ENCODE data around the gene RIOX2.
"Not testable (repeated sequence)": the region's sequence is repeated elsewhere in the genome, so short reads cannot be mapped to it uniquely, and the experiment has no call there.

Gene RIOX2

GRCh38 chr3:97950360-97950759 is 21.9 kb downstream of the RIOX2 start:
- DNase-seq: no peak

GRCh38 chr3:97949743-97950142 is 22.5 kb downstream of the RIOX2 start:
- DNase-seq: peak; percentile 39

GRCh38 chr3:97949110-97949485 is 23.1 kb downstream of the RIOX2 start:
- DNase-seq: no peak

- DNase-seq: no peak
These were observed 23.7 kb downstream of the RIOX2 start for GRCh38 chr3:97948351-97949109.

- DNase-seq: peak; percentile 97
These were observed 29.3 kb downstream of the RIOX2 start for GRCh38 chr3:97942801-97943546.

GRCh38 chr3:97940034-97940433 is 32.2 kb downstream of the RIOX2 start:
- no peak for DNase-seq

- DNase-seq: no peak
These were observed 32.8 kb downstream of the RIOX2 start for GRCh38 chr3:97939401-97939800.

- no peak for DNase-seq
These were observed 33.8 kb downstream of the RIOX2 start for GRCh38 chr3:97938444-97938843.

GRCh38 chr3:97937205-97937604 is 35.0 kb downstream of the RIOX2 start:
- DNase-seq: no peak

GRCh38 chr3:97935842-97936241 is 36.4 kb downstream of the RIOX2 start:
- DNase-seq: no peak

- no peak for DNase-seq
These were observed 37.1 kb downstream of the RIOX2 start for GRCh38 chr3:97934980-97935695.

- no peak for DNase-seq
These were observed 39.8 kb downstream of the RIOX2 start for GRCh38 chr3:97932387-97932801.

- no peak for DNase-seq
These were observed 41.0 kb downstream of the RIOX2 start for GRCh38 chr3:97931218-97931617.

GRCh38 chr3:97930018-97930417 is 42.2 kb downstream of the RIOX2 start:
- no peak for DNase-seq

- DNase-seq: no peak
These were observed 43.2 kb downstream of the RIOX2 start for GRCh38 chr3:97928986-97929385.

- no peak for DNase-seq
These were observed 44.5 kb downstream of the RIOX2 start for GRCh38 chr3:97927704-97928103.

- DNase-seq: no peak
These were observed 54.3 kb downstream of the RIOX2 start for GRCh38 chr3:97917813-97918536.

- no peak for DNase-seq
These were observed 55.7 kb downstream of the RIOX2 start for GRCh38 chr3:97916576-97916975.

- DNase-seq: no peak
These were observed 57.8 kb downstream of the RIOX2 start for GRCh38 chr3:97914388-97914787.

GRCh38 chr3:97911459-97911858 is 60.8 kb downstream of the RIOX2 start:
- no peak for DNase-seq

GRCh38 chr3:97910931-97911351 is 61.3 kb downstream of the RIOX2 start:
- no peak for DNase-seq

GRCh38 chr3:97910236-97910831 is 61.9 kb downstream of the RIOX2 start:
- DNase-seq: not testable (repeated sequence)

- not testable (repeated sequence) for DNase-seq
These were observed 62.4 kb downstream of the RIOX2 start for GRCh38 chr3:97909830-97910229.

Measured in DMS79 (cell line).